Erythroblast (primary cell): Measurements from ENCODE around the gene ANAPC16.

Source experiments
- GATA1 ChIP-seq: IDR thresholded peaks from 2 replicates; pipeline ENCODE4 v1.6.1; 2011; ENCODE audit warnings: low read depth, mild to moderate bottlenecking, control low read depth, low read length, moderate library complexity
- POLR2A ChIP-seq: IDR thresholded peaks from 2 replicates; pipeline ENCODE4 v1.6.1; 2011; ENCODE audit warnings: mild to moderate bottlenecking, low read length

- TF ChIP-seq POLR2A (no peak), GATA1 (no peak)
Observed at GRCh38 chr10:72177454-72177853, 38.4 kb upstream of the ANAPC16 start.
